H1 (cell line): ENCODE measurements around the gene CTIF. TPM values are rescaled to one million over a fixed set of nuclear protein-coding genes. Genes with fewer than 3 reads are reported as not detected.

Source experiments
- BACH1 ChIP-seq: IDR thresholded peaks from 2 replicates; pipeline ENCODE4 v1.6.1; 2012; ENCODE audit warnings: low read length, improper control_type of control experiment
- CTCF ChIP-seq, 3 experiments: IDR thresholded peaks; 1 replicate in 2 of 3; 2 replicates in 1 of 3; pipeline versions ENCODE4 v1.5.1 to v1.6.1; 2011; ENCODE audit warnings: low read length in 3 of 3, mild to moderate bottlenecking in 3 of 3, inconsistent platforms in 2 of 3, low read depth in 1 of 3, moderate library complexity in 1 of 3; ENCODE audit not compliant: insufficient read depth in 1 of 3; ENCODE audit errors: control extremely low read depth in 1 of 3
- HDAC6 ChIP-seq: IDR thresholded peaks from one replicate; pipeline ENCODE4 v1.7.1; 2012; ENCODE audit warnings: low read depth, mild to moderate bottlenecking, inconsistent platforms, low read length, moderate library complexity
- KDM5A ChIP-seq: fragments of 200-600 bp; IDR thresholded peaks from 2 replicates; pipeline ENCODE4 v1.7.1; 2012; ENCODE audit warnings: mild to moderate bottlenecking, low read length, inconsistent platforms, mixed read lengths
- POU5F1 ChIP-seq: IDR thresholded peaks from 2 replicates; pipeline ENCODE4 v1.6.1; 2011; ENCODE audit warnings: low read depth, mild to moderate bottlenecking, low read length, moderate library complexity
- RFX5 ChIP-seq: IDR thresholded peaks from 2 replicates; pipeline ENCODE4 v1.6.1; 2011; ENCODE audit warnings: low read depth, low read length, improper control_type of control experiment, borderline replicate concordance
- SAP30 ChIP-seq: fragments of 300-600 bp; sonication (generic); IDR thresholded peaks from 2 replicates; pipeline ENCODE4 v1.7.1; 2012; ENCODE audit warnings: low read length, moderate library complexity, mild to moderate bottlenecking, inconsistent platforms; ENCODE audit not compliant: insufficient read depth, insufficient replicate concordance
- polyA plus RNA-seq, 7 experiments: library from polyadenylated mRNA; depleted of rRNA in 3 of 7; stranded (reverse) in 5 of 7; unstranded in 2 of 7; fragments of >200 nt in 5 of 7; fragments of 200-250 nt in 2 of 7; gene quantifications; 1 replicate in 5 of 7; 2 replicates in 1 of 7; 4 replicates in 1 of 7; pipeline versions ENCODE4 v1.2.1 to v1.2.3, GENCODE V29; 2011 to 2013; ENCODE audit warnings: missing spikeins in 2 of 7, mixed read lengths in 2 of 7
- total RNA-seq: library from RNA; stranded (reverse); fragmentation: NEBNext Ultra II Directional; extraction: Animal tissue kit (Norgen Biotek cat#: 25700); gene quantifications from 2 replicates; pipeline ENCODE4 v1.2.1, GENCODE V29; 2021

The CTIF gene
- total and polyA plus RNA-seq, 2 of the 8 experiments (the other 6 are each of a cell fraction or from before 2014, with no cell fraction given), result 9.0 to 17.8 TPM

- TF ChIP-seq CTCF (IDR thresholded peaks at IDR 0.05; ENCODE audit: control extremely low read depth in 1 of 3, insufficient read depth in 1 of 3, low read depth in 1 of 3, low read length in 3 of 3) (no peak), SAP30 (no peak), RFX5 (no peak), HDAC6 (no peak), BACH1 (no peak), POU5F1 (no peak), KDM5A (no peak)
These were observed 2.4 kb downstream of the CTIF start (continued) for GRCh38 chr18:48541026-48541746.
